Measurements from ENCODE around the gene PIAS1.

- TF ChIP-seq CTCF (conservative IDR thresholded peaks at IDR 0.05; ENCODE audit: low read length) (no peak), EZH2phosphoT487 (IDR thresholded peaks at IDR 0.05; ENCODE audit: borderline replicate concordance, low read depth, low read length) (no peak)
Observed at GRCh38 chr15:68188647-68189046, 134.5 kb downstream of the PIAS1 start.
